ENCODE measurements around the gene YEATS2.

YEATS2 gene

GRCh38 chr3:183807881-183808280 is 110.3 kb downstream of the YEATS2 start:
- DNase-seq (ENCODE audit: insufficient read length, low spot score) = no peak
- TF ChIP-seq POLR2A (IDR thresholded peaks at IDR 0.05; ENCODE audit: low read depth, low read length) (no peak), POU2F2 (IDR thresholded peaks at IDR 0.05; ENCODE audit: low read depth, low read length) (no peak), POLR2AphosphoS5 (IDR thresholded peaks at IDR 0.05; ENCODE audit: low read depth, low read length) (no peak), SPI1 (IDR thresholded peaks at IDR 0.05; ENCODE audit: low read depth, low read length) (no peak)
- FAIRE-seq = no peak

GRCh38 chr3:183808355-183808754 is 110.8 kb downstream of the YEATS2 start:
- TF ChIP-seq POLR2A (IDR thresholded peaks at IDR 0.05; ENCODE audit: low read depth, low read length) = no peak
- TF ChIP-seq PAX5 (IDR thresholded peaks at IDR 0.05; ENCODE audit: insufficient read depth, low read length, severe bottlenecking) = no peak
- TF ChIP-seq TAF1 (IDR thresholded peaks at IDR 0.05; ENCODE audit: low read depth, low read length) = no peak
- TF ChIP-seq POLR2AphosphoS5 (IDR thresholded peaks at IDR 0.05; ENCODE audit: low read depth, low read length) = no peak
- TF ChIP-seq POU2F2 (IDR thresholded peaks at IDR 0.05; ENCODE audit: low read depth, low read length) = no peak
- no peak for TF ChIP-seq SPI1 (IDR thresholded peaks at IDR 0.05; ENCODE audit: low read depth, low read length)
- DNase-seq (ENCODE audit: insufficient read length, low spot score) = no peak
- no peak for FAIRE-seq

- no peak for DNase-seq (ENCODE audit: insufficient read length, low spot score)
- FAIRE-seq = no peak
- TF ChIP-seq PAX5 (IDR thresholded peaks at IDR 0.05; ENCODE audit: insufficient read depth, low read length, severe bottlenecking) (no peak), POLR2AphosphoS5 (IDR thresholded peaks at IDR 0.05; ENCODE audit: low read depth, low read length) (no peak), SPI1 (IDR thresholded peaks at IDR 0.05; ENCODE audit: low read depth, low read length) (no peak), POLR2A (IDR thresholded peaks at IDR 0.05; ENCODE audit: low read depth, low read length) (no peak), POU2F2 (IDR thresholded peaks at IDR 0.05; ENCODE audit: low read depth, low read length) (no peak), TAF1 (IDR thresholded peaks at IDR 0.05; ENCODE audit: low read depth, low read length) (no peak)
Observed at GRCh38 chr3:183809270-183809669, 111.7 kb downstream of the YEATS2 start.

- FAIRE-seq (no peak), DNase-seq (ENCODE audit: insufficient read length, low spot score) (no peak)
- TF ChIP-seq SPI1 (IDR thresholded peaks at IDR 0.05; ENCODE audit: low read depth, low read length) (no peak), PAX5 (IDR thresholded peaks at IDR 0.05; ENCODE audit: insufficient read depth, low read length, severe bottlenecking) (no peak), POLR2AphosphoS5 (IDR thresholded peaks at IDR 0.05; ENCODE audit: low read depth, low read length) (no peak), POLR2A (IDR thresholded peaks at IDR 0.05; ENCODE audit: low read depth, low read length) (no peak), TAF1 (IDR thresholded peaks at IDR 0.05; ENCODE audit: low read depth, low read length) (no peak), POU2F2 (IDR thresholded peaks at IDR 0.05; ENCODE audit: low read depth, low read length) (no peak)
Observed at GRCh38 chr3:183810643-183811594, 113.3 kb downstream of the YEATS2 start.

- DNase-seq (ENCODE audit: insufficient read length, low spot score) (no peak), FAIRE-seq (no peak)
- TF ChIP-seq POU2F2 (IDR thresholded peaks at IDR 0.05; ENCODE audit: low read depth, low read length) (no peak), PAX5 (IDR thresholded peaks at IDR 0.05; ENCODE audit: insufficient read depth, low read length, severe bottlenecking) (no peak), POLR2A (IDR thresholded peaks at IDR 0.05; ENCODE audit: low read depth, low read length) (no peak), SPI1 (IDR thresholded peaks at IDR 0.05; ENCODE audit: low read depth, low read length) (no peak), POLR2AphosphoS5 (IDR thresholded peaks at IDR 0.05; ENCODE audit: low read depth, low read length) (no peak), TAF1 (IDR thresholded peaks at IDR 0.05; ENCODE audit: low read depth, low read length) (no peak)
Observed at GRCh38 chr3:183811638-183812037, 114.0 kb downstream of the YEATS2 start.

- DNase-seq (ENCODE audit: insufficient read length, low spot score) (no peak), FAIRE-seq (no peak)
- no peak for TF ChIP-seq PAX5 (IDR thresholded peaks at IDR 0.05; ENCODE audit: insufficient read depth, low read length, severe bottlenecking)
Observed at GRCh38 chr3:183812761-183813445, 115.3 kb downstream of the YEATS2 start.

GRCh38 chr3:183814240-183814639 is 116.6 kb downstream of the YEATS2 start:
- no peak for FAIRE-seq
- TF ChIP-seq POLR2AphosphoS5 (IDR thresholded peaks at IDR 0.05; ENCODE audit: low read depth, low read length) = no peak
- no peak for TF ChIP-seq PAX5 (IDR thresholded peaks at IDR 0.05; ENCODE audit: insufficient read depth, low read length, severe bottlenecking)
- TF ChIP-seq POU2F2 (IDR thresholded peaks at IDR 0.05; ENCODE audit: low read depth, low read length) = no peak
- TF ChIP-seq SPI1 (IDR thresholded peaks at IDR 0.05; ENCODE audit: low read depth, low read length) = no peak
- TF ChIP-seq POLR2A (IDR thresholded peaks at IDR 0.05; ENCODE audit: low read depth, low read length) = no peak
- TF ChIP-seq TAF1 (IDR thresholded peaks at IDR 0.05; ENCODE audit: low read depth, low read length) = no peak
- DNase-seq (ENCODE audit: insufficient read length, low spot score) = no peak

GRCh38 chr3:183815563-183815940 is 118.0 kb downstream of the YEATS2 start:
- DNase-seq (ENCODE audit: insufficient read length, low spot score) (peak; percentile 55), FAIRE-seq (no peak)
- no peak for TF ChIP-seq POLR2A (IDR thresholded peaks at IDR 0.05; ENCODE audit: low read depth, low read length)
- TF ChIP-seq SPI1 (IDR thresholded peaks at IDR 0.05; ENCODE audit: low read depth, low read length) = no peak
- no peak for TF ChIP-seq PAX5 (IDR thresholded peaks at IDR 0.05; ENCODE audit: insufficient read depth, low read length, severe bottlenecking)
- TF ChIP-seq POU2F2 (IDR thresholded peaks at IDR 0.05; ENCODE audit: low read depth, low read length) = no peak
- TF ChIP-seq POLR2AphosphoS5 (IDR thresholded peaks at IDR 0.05; ENCODE audit: low read depth, low read length) = no peak
- TF ChIP-seq TAF1 (IDR thresholded peaks at IDR 0.05; ENCODE audit: low read depth, low read length) = no peak

GRCh38 chr3:183815951-183816475 is 118.4 kb downstream of the YEATS2 start:
- FAIRE-seq = peak; percentile 86
- DNase-seq (ENCODE audit: insufficient read length, low spot score) = peak; percentile 48
- TF ChIP-seq TAF1 (IDR thresholded peaks at IDR 0.05; ENCODE audit: low read depth, low read length) = no peak
- TF ChIP-seq POU2F2 (IDR thresholded peaks at IDR 0.05; ENCODE audit: low read depth, low read length) = no peak
- TF ChIP-seq SPI1 (IDR thresholded peaks at IDR 0.05; ENCODE audit: low read depth, low read length) = no peak
- peak; percentile 34; the same call in 1 of the 2 replicates for TF ChIP-seq POLR2AphosphoS5 (IDR thresholded peaks at IDR 0.05; ENCODE audit: low read depth, low read length)

Measured in GM12891 (cell line).